BLaER1 treated with 17β-estradiol and CSF1 and Interleukin-3, amounts not matched to agents 10 nM and 100 nM (cell line): ENCODE results near the gene ARL8B.

Experiments
- H3K27ac ChIP-seq, 11 experiments: shearing (Covaris generic); formaldehyde crosslinking; 2 replicates each; pipeline ENCODE4 v1.8.1; 2022
- H3K27me3 ChIP-seq, 11 experiments: shearing (Covaris generic); formaldehyde crosslinking; 2 replicates each; pipeline ENCODE4 v1.8.1; 2022
- H3K36me3 ChIP-seq, 11 experiments: shearing (Covaris generic); formaldehyde crosslinking; 2 replicates each; pipeline ENCODE4 v1.8.1; 2022
- H3K4me1 ChIP-seq, 10 experiments: shearing (Covaris generic); formaldehyde crosslinking; 2 replicates each; pipeline ENCODE4 v1.8.1; 2022
- H3K4me2 ChIP-seq, 11 experiments: shearing (Covaris generic); formaldehyde crosslinking; 2 replicates each; pipeline ENCODE4 v1.8.1; 2022
- H3K4me3 ChIP-seq, 10 experiments: shearing (Covaris generic); formaldehyde crosslinking; 2 replicates each; pipeline ENCODE4 v1.8.1; 2022
- H3K9ac ChIP-seq, 11 experiments: shearing (Covaris generic); formaldehyde crosslinking; 2 replicates each; pipeline ENCODE4 v1.8.1; 2022
- H3K9me3 ChIP-seq, 11 experiments: shearing (Covaris generic); formaldehyde crosslinking; replicated peaks in 1 of 11; 2 replicates each; pipeline ENCODE4 v1.8.1; 2022
- H4K20me1 ChIP-seq, 11 experiments: shearing (Covaris generic); formaldehyde crosslinking; 2 replicates each; pipeline ENCODE4 v1.8.1; 2022
- Cebpa-rat ChIP-seq, 11 experiments: shearing (Covaris generic); IDR thresholded peaks; 2 replicates each; pipeline ENCODE4 v1.8.1; 2022

Gene ARL8B

GRCh38 chr3:5197470-5198312, 75.6 kb downstream of the ARL8B start:
- Histone ChIP-seq H3K9ac (peak overlapping the region; percentile 56 to 100 (median 100)), H3K36me3 (peaks cover 38 to 100% (median 97%) of the 10 kb centered on the region in 11 experiments), H3K9me3 (no peaks in the 10 kb centered on the region), H3K27ac (peak overlapping the region; percentile 87 to 100 (median 100)), H3K4me1 (peaks cover 86 to 100% (median 99%) of the 10 kb centered on the region in 10 experiments), H3K4me2 (peak overlapping the region; percentile 83 to 98 (median 92)), H3K27me3 (no peaks in the 10 kb centered on the region), H3K4me3 (peak overlapping the region in 9 of 10 experiments; percentile 1 to 99 (median 33); a peak in 8 of 20 replicates), H4K20me1 (peaks cover 17 to 100% (median 76%) of the 10 kb centered on the region in 11 experiments; a peak in 19 of 22 replicates)
- TF ChIP-seq Cebpa-rat (IDR thresholded peaks at IDR 0.05): peak in 10 of 11 experiments; percentile 45 to 94 (median 88); a peak in 15 of 22 replicates

- H3K4me1 ChIP-seq: peaks cover 80 to 100% (median 97%) of the 10 kb centered on the region in 10 experiments
- peak overlapping the region; percentile 56 to 100 (median 100); a peak in 20 of 22 replicates for H3K9ac ChIP-seq
- no peak for TF ChIP-seq Cebpa-rat (IDR thresholded peaks at IDR 0.05)
- peaks cover 15 to 100% (median 76%) of the 10 kb centered on the region in 11 experiments; a peak in 19 of 22 replicates for H4K20me1 ChIP-seq
- H3K27me3 ChIP-seq: no peaks in the 10 kb centered on the region
- H3K4me2 ChIP-seq: peak overlapping the region; percentile 83 to 98 (median 92)
- no peaks in the 10 kb centered on the region for H3K9me3 ChIP-seq
- H3K36me3 ChIP-seq: peaks cover 44 to 100% (median 97%) of the 10 kb centered on the region in 11 experiments
- peak overlapping the region; percentile 87 to 100 (median 100) for H3K27ac ChIP-seq
- H3K4me3 ChIP-seq: 0 out of 20 replicates have a peak overlapping the region, but pooled peaks of 2 of the 10 experiments have one; percentile 3 to 36
Measured at GRCh38 chr3:5198313-5198677, 76.2 kb downstream of the ARL8B start.

DNA sequence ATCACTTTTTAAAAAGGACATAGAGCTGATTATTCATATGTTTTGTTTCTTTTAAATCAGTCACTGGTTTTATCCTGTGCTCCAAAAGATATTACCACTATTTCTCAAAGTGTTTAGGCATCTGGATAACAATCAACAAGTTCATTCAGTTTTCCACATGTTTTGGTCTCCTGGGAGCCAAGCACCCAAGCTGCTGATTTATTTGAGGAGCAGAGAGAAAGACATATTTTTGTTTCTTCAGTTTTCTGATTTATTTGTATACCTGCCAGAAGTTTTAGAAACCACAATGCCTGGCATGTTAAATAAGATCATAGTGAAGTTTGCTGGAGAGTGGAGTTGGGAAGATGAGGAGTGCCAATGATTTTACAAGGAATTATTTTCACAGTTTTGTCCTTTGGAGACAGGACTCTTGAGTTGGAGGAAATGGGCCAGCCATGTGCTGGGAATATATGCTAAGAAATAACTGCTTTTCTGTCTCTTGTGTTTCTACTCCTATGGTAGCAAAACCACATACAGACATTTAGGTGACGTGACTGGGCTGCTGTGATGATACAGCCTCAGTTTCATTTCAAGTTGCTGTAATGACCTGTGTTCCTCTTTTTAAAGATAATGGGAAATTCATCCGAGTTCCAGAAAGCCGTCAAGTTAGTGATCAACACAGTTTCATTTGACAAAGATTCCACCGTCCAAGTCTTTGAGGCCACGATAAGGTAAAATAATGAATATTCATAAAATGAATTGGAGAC, 77.1 kb downstream of the ARL8B start:
- H3K36me3 ChIP-seq: peaks cover 48 to 100% (median 97%) of the 10 kb centered on the region in 11 experiments

GRCh38 chr3:5201536-5201935, 79.4 kb downstream of the ARL8B start:
- no peaks in the 10 kb centered on the region for H3K27me3 ChIP-seq
- no peaks in the 10 kb centered on the region for H3K9me3 ChIP-seq
- peak overlapping the region in 8 of 11 experiments; percentile 12 to 95 (median 39); a peak in 14 of 22 replicates for H3K4me2 ChIP-seq
- TF ChIP-seq Cebpa-rat (IDR thresholded peaks at IDR 0.05): no peak
- H3K27ac ChIP-seq: peak overlapping the region in 10 of 11 experiments; percentile 42 to 100 (median 99); a peak in 18 of 22 replicates
- H3K36me3 ChIP-seq: peaks cover 72 to 100% (median 99%) of the 10 kb centered on the region in 11 experiments
- H3K4me1 ChIP-seq: peaks cover 70 to 96% (median 84%) of the 10 kb centered on the region in 10 experiments
- peaks cover 28 to 100% (median 87%) of the 10 kb centered on the region in 11 experiments; a peak in 20 of 22 replicates for H4K20me1 ChIP-seq
- peak overlapping the region in 8 of 11 experiments; percentile 5 to 52 (median 44); a peak in 13 of 22 replicates for H3K9ac ChIP-seq
- no peak overlapping the region for H3K4me3 ChIP-seq

More for the DNA sequence above, 77.1 kb downstream of the ARL8B start:
- Histone ChIP-seq H3K9ac (peak overlapping the region in 10 of 11 experiments; percentile 13 to 100 (median 88); a peak in 21 of 22 replicates), H4K20me1 (peaks cover 15 to 100% (median 76%) of the 10 kb centered on the region in 11 experiments; a peak in 20 of 22 replicates), H3K4me1 (peaks cover 77 to 98% (median 90%) of the 10 kb centered on the region in 10 experiments), H3K4me2 (peak overlapping the region; percentile 83 to 98 (median 92)), H3K9me3 (no peaks in the 10 kb centered on the region), H3K4me3 (peak overlapping the region in 1 of 10 experiments; percentile 10; a peak in 1 of 20 replicates), H3K27me3 (no peaks in the 10 kb centered on the region), H3K27ac (peak overlapping the region; percentile 87 to 100 (median 100))
- no peak for TF ChIP-seq Cebpa-rat (IDR thresholded peaks at IDR 0.05)

- H3K4me2 ChIP-seq: peak overlapping the region in 7 of 11 experiments; percentile 12 to 95 (median 43); a peak in 12 of 22 replicates
- peaks cover 79 to 100% (median 99%) of the 10 kb centered on the region in 11 experiments for H3K36me3 ChIP-seq
Measured at GRCh38 chr3:5202222-5202621, 80.1 kb downstream of the ARL8B start.

GRCh38 chr3:5205165-5205941, 83.3 kb downstream of the ARL8B start:
- no peaks in the 10 kb centered on the region for H3K9me3 ChIP-seq
- peaks cover 61 to 100% (median 99%) of the 10 kb centered on the region in 11 experiments; a peak in 21 of 22 replicates for H4K20me1 ChIP-seq
- peak overlapping the region in 9 of 11 experiments; percentile 5 to 60 (median 10); a peak in 9 of 22 replicates for H3K4me2 ChIP-seq
- peaks cover 100% of the 10 kb centered on the region in 11 experiments for H3K36me3 ChIP-seq
- H3K27ac ChIP-seq: peak overlapping the region; percentile 19 to 61 (median 33); a peak in 18 of 22 replicates
- TF ChIP-seq Cebpa-rat (IDR thresholded peaks at IDR 0.05): no peak
- no peaks in the 10 kb centered on the region for H3K27me3 ChIP-seq
- H3K4me1 ChIP-seq: peaks cover 32 to 86% (median 48%) of the 10 kb centered on the region in 10 experiments
- no peak overlapping the region for H3K4me3 ChIP-seq
- peak overlapping the region in 6 of 11 experiments; percentile 2 to 35 (median 20); a peak in 5 of 22 replicates for H3K9ac ChIP-seq

More at GRCh38 chr3:5202222-5202621, 80.1 kb downstream of the ARL8B start:
- peaks cover 30 to 100% (median 89%) of the 10 kb centered on the region in 11 experiments; a peak in 20 of 22 replicates for H4K20me1 ChIP-seq
- H3K27ac ChIP-seq: peak overlapping the region in 10 of 11 experiments; percentile 42 to 100 (median 99); a peak in 16 of 22 replicates
- H3K9ac ChIP-seq: peak overlapping the region in 6 of 11 experiments; percentile 10 to 52 (median 40); a peak in 11 of 22 replicates
- TF ChIP-seq Cebpa-rat (IDR thresholded peaks at IDR 0.05): peak in 1 of 11 experiments; percentile 11; a peak in 1 of 22 replicates
- peaks cover 63 to 96% (median 77%) of the 10 kb centered on the region in 10 experiments for H3K4me1 ChIP-seq
- H3K9me3 ChIP-seq: no peaks in the 10 kb centered on the region
- no peak overlapping the region for H3K4me3 ChIP-seq
- H3K27me3 ChIP-seq: no peaks in the 10 kb centered on the region

- Histone ChIP-seq H3K9me3 (no peaks in the 10 kb centered on the region), H3K27ac (no peak overlapping the region), H3K4me1 (peaks cover 31 to 85% (median 41%) of the 10 kb centered on the region in 10 experiments), H3K36me3 (peaks cover 98 to 100% (median 99%) of the 10 kb centered on the region in 11 experiments), H3K9ac (peak overlapping the region in 1 of 11 experiments; percentile 7; a peak in 1 of 22 replicates), H3K4me3 (no peak overlapping the region), H3K27me3 (no peaks in the 10 kb centered on the region), H3K4me2 (no peak overlapping the region), H4K20me1 (peaks cover 87 to 100% (median 99%) of the 10 kb centered on the region in 11 experiments; a peak in 21 of 22 replicates)
- TF ChIP-seq Cebpa-rat (IDR thresholded peaks at IDR 0.05): no peak
Measured at GRCh38 chr3:5210926-5211325, 88.8 kb downstream of the ARL8B start.
